ENCODE measurements around the gene DIP2A.
"Not testable (repeated sequence)": the region's sequence is repeated elsewhere in the genome, so short reads cannot be mapped to it uniquely, and the experiment has no call there.

Gene DIP2A

DNA sequence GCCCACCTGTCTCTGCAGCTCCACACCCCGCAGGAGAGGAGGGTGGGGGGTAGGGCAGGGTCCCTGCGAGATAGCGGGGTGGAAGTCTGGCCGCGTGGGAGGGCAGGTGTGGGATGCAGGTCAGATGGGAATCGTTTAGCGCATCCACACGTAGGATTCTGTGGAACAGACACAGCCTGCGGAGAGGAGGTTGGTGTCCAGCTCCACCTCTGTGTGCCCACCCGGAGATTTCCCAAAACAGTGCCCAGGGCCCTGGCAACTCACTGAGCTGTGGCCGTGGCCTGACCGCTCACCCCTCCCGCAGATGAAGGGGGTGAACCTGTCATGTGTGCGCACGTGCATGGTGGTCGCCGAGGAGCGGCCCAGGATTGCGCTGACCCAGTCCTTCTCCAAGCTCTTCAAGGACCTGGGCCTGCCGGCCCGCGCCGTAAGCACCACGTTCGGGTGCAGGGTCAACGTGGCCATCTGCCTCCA, 99.3 kb downstream of the DIP2A start:
- DNase-seq = no peak

DNA sequence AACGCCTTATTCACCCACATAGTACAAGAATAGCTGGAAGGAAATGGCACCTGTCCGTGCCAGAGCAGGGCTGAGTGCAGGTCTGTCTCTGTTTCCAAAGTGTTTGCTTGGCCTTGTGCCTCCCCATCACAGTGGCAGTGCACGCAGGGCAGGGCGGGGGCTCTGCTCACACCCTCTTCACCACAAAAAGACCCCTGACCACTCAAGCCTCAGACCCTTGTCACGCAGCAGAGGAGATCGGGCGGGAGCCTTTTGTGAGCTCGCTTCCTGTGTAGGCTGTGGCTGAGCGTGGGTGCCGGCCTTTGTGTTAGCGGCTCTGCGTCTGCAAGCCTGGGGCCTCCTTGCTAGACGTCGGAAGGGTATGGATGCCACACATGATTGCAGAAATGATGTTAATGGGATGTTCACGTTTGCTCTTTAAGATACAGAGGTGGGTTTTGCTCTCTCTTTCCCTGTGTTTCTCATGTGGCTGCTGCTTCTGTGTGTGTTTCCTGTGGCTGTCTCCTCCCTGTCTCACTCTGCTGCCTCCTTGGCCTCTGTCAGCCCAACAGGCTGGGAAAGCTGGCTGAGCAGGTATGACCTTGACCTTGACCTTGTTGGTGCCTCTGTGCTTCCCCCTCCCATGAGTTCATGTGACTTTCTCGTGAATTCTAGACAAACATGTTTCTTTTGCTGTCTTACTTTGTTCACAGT, 100.7 kb downstream of the DIP2A start:
- no peak for DNase-seq

DNA sequence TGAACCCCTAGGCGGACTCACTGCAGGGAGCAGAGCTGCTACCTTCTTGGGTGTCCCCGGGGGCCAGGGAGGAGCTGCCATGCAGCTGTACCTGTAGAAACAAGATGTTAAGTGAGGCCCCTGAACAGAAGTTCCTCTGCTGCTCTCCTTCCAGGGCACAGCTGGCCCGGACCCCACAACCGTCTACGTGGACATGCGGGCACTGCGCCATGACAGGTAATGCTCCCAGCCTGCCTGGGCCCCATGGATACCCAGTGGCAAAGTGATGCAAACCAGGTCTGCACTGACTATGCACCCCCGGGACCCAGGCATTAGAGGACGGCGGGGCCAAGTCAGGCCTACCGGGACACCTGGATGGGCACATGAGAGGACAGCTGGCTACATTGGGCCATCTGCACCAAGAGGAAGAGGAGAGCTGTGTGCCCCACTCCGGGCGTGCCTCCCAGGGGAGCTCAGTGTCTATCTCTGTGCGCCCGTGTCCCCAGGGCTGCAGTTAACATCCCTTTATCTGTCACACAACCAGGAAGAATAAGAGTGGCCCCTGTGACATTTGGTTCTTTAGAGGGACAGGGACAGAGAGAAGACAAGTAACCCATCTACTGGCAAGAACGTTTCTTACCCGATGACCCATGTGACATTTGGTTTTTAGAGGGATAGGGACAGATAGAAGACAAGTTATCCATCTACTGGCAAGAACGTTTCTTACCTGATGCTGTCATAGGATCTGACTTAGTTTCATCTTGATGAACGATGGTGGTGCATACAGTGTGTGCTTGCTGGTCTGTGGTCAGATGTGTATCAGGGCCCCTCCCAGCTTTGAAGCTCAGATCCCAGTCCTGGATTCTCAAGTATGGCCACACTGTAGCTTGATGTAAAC, 102.1 kb downstream of the DIP2A start:
- no peak for DNase-seq

DNA sequence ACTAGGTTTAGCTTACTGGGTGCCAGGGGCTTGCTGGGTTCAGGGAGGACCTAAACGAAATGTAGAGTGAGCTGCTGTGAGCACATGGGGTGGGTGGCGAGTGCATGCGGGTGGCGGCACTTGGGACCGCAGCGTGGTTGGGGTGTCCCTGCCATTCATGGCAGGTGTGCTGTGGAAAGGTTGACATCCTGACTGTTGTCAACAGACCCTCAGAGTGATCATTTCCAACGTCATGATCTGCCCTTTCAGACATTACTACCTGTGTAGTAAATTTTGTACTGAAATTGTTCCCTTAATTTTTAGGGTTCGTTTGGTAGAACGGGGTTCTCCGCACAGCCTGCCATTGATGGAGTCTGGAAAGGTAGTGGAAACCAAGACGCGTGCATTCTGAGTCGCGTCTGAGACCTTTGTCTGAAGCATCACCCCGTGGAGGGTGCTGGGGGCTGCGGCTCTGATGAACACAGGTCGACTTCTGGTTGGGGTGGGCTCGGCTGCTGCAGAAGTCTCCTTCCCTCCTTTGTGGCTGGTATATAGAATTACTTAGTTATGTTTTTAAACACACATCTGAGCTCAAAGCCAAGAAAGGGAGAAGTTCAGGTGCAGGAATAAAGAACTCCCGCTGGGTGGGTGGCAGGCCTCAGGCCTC, 102.9 kb downstream of the DIP2A start:
- no peak for DNase-seq

DNA sequence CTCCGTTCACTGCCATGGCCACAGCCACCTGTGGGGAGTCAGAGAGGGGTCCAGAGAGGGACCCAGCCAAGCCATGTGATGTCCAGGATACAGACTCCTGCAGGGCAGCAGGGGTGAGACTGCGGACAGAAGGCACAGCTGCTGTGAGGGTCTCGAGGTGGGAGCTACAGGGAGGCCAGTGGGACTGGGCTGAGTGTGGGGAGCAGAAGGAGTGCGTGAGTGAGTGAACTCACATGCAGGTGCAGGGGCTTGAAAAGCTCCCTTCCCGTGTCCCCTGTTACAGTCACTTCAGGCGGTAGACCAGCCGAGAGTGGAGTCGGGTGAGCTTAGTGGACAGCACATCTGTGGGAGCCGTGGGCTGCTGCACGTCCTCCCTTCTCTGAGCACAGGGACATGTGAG, 103.8 kb downstream of the DIP2A start:
- DNase-seq = no peak

DNA sequence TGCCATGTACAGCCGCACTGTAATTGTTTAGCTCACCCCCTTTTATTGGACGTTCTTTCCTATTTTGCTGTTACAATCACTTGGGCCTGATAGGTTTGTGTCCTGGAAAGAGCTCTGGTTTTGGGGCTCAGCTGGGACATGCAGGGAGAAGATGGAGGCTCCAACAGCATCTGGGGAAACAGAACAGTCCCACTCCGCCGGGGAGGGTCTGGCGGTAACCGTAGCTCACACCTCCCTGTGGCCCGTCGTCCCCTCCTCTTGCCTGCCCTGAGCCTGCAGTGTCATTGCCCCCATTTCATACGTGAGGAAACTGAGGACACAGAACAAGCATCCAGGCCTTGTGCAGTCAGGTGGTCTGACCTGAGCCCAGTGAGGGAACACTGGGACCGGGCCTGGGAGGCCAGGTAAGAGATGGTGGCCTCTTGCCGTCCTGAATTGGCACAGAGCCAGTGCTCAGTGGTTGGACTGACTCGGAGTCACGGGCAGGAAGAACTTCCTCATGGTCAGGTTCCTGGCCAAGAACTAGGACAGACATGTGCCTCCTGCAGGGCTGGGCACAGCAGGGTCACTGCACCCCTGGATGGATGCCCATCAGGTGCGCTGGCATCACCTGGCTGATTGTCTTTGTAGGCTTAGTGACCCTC, 104.4 kb downstream of the DIP2A start:
- DNase-seq = no peak

DNA sequence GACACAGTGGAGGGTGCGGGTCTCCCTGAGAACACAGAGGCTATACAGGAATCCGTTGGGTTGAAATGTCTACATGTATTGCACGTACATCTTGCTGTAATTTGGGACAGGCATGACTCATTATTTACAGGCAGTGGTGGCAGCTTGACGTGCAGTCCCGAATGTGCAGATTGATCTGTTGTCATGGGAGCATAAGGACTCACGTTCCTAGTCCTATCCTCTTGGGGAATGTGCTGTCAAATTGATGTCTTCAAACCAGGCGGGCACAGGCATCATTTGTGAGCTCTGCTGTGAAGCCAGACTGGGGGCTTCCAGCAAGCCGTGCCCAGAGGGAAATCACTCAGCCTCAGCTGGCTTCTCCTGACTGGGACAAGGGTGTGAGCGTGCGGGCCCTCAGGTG, 105.7 kb downstream of the DIP2A start:
- no peak for DNase-seq

DNA sequence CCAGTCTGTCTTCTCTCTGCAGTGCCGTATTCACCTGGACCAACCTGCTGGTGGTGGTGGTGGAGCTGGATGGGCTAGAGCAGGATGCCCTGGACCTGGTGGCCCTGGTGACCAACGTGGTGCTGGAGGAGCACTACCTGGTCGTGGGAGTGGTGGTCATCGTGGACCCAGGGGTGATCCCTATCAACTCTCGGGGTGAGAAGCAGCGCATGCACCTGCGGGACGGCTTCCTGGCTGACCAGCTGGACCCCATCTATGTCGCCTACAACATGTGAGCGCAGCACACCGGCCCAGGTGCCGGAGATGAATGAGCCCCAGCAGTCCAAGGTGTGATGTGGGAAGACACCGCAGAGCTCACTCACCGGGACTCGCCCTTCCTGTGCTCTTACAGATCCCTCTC, 108.7 kb downstream of the DIP2A start:
- DNase-seq = no peak

DNA sequence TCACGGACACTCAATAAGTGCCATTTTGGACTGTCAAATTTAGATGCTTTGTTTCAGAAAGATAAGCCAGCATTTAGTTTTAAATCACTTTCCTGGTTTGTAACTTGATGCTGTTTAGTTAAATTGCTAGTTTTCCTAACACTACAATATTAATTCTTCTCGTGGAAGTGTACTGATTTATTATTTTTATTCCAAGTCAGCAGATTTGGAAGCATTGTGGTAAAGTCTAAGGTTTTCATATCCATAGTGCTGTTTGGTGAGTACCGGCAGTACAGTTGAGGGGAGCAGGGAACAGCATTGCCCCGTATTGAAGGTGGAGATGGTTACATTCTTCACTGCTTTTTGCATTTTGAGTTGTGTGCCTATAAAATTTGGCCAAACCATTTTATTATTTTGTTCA, 109.9 kb downstream of the DIP2A start:
- DNase-seq = no peak

DNA sequence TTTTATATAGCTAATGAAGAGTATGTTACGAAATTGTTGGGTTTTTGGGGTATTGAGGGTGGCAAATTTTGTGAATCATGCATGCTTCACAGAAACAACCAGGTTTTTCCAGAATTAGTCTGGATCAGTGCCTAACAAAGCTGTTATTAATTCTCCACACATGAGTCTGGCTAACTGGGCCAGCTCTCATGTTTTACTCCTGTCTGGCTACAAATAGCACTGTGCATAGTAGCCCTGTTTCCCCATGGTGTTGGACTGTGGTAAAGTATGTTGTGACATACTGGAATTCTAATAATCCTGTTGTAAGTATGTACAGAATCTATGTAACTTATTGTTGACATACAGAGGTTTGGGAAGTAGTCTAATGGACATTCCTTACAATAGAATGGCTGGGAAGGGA, 110.4 kb downstream of the DIP2A start:
- no peak for DNase-seq

DNA sequence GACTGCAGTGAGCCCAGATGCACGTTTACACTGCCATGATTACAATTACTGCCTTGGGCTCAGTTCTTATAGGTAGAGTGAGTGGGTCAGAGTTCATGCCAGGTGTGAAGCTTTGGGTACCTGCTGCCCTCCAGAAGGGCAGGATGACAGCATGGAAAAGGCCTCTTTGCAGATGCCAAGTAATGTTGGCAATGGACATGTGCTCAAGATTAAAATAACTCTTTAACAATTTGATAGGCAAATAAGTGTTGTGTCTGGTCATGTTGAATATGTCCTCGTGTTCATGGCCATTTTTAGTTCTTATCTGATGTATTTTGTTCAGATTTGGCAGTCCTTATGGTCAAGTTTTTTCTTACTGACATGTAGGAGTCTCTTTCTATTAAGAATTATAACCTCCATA, 111.4 kb downstream of the DIP2A start:
- DNase-seq = no peak

DNA sequence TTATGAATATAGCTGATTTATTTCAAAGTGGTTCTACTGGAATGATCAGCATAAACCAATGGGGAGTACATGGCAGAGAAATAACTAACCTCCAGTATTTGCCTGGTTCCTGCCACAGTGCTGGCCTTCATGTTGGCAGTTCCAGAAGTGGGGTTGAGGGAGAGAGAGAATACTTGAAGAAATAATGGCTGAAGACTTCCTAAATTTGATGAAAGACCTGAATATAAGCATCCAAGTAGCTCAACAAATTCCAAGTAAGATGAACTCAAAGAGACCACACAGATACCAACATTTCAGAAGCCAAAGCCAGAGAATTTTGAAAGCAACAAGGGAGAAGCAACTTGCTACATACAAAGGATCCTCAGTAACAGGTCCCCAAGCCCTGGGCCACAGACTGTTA, 111.9 kb downstream of the DIP2A start:
- DNase-seq = no peak

DNA sequence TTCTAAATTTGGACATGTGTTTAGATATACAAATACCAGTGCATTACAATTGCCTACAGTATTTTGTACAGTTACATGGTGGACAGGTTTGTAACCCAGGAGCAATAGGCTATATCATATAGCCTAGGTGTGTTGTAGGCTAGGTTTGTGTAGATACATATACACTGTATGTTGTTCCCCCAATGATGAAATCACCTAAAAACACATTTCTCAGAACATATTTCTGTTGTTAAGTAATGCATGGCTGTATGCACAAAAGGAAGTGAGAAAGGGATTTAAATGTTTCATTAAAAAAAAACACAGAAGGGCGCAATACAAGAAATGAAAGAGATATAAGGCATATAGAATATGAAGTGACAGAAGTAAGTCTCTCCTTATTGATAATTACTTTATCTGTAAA, 114.2 kb downstream of the DIP2A start:
- no peak for DNase-seq

DNA sequence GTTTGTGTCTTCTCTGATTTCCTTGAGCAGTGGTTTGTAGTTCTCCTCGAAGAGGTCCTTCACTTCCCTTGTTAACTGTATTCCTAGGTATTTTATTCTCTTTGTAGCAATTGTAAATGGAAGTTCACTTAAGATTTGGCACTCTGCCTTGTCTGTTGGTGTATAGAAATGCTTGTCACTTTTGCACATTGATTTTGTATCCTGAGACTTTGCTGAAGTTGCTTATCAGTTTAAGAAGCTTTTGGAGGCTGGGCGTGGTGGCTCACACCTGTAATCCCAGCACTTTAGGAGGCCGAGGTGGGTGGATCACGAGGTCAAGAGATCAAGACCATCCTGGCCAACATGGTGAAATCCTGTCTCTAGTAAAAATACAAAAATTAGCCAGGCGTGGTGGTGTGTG, 119.1 kb downstream of the DIP2A start:
- not testable (repeated sequence) for DNase-seq

DNA sequence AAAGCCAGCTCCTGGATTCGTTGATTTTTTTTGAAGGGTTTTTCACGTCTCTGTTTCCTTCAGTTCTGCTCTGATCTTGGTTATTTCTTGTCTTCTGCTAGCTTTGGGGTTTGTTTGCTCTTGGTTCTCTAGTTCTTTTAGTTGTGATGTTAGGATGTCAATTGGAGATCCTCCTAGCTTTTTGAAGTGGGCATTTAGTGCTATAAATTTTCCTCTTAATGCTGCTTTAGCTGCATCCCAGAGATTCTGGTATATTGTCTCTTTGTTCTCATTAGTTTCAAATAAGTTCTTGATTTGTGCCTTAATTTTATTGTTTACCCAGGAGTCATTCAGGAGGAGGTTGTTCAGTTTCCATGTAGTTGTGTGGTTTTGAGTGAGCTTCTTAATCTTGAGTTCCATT, 120.7 kb downstream of the DIP2A start:
- not testable (repeated sequence) for DNase-seq

DNA sequence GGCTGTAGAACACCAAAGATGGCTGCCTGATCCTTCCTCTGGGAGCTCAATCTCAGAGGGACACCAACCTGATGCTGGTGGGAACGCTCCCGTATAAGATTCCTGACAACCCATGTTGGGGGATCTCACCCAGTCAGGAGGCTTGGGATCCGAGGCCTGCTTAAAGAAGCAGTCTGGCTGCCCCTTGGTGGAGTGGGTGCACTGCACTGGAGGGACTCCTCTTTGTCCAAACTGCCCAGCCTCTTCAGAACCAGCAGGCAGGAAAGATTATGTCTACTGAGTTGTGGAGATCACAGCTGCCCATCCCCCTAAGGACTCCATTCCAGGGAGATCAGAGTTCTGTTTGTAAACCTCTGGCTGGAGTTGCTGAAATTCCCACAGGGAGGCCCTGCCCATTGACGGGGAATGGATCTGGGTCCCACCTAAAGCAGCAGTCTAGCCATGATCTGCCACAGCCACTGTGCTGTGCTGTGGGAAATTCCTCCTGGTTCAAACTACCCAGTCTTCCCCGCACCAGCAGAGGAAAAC, 123.2 kb downstream of the DIP2A start:
- DNase-seq = no peak

DNA sequence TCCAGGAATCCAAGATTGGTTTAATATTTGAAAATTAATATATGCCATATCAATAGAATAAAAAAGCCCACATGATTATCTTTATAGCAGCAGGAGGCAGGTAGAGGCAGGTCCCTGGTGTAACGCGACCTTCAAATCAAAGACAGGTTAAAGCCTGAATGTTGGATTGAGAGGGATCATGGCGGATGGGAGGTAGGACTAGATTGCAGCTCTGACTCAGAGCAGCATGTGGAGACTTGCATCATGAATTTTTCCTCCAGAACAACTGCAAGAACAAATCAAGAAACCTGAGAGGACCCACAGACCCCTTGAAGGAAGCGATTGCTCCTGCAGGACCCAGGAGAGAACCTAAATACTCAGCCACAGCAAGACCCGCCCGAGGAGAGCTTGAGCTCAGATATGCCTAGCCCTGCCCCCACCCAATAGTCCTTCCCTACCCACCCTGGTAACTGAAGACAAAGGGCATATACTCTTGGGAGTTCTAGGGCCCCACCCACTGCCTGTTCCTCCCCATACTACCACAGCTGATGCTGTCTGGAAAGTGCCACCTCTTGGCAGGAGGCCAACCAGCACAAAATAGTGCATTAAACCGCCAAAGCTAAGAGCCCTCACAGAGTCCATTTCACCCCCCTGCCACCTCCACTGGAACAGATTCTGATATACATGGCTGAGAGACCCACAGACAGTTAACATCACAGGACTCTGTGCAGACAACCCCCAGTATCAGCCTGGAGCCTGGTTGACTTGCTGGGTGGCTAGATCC, 126.7 kb downstream of the DIP2A start:
- DNase-seq = no peak

DNA sequence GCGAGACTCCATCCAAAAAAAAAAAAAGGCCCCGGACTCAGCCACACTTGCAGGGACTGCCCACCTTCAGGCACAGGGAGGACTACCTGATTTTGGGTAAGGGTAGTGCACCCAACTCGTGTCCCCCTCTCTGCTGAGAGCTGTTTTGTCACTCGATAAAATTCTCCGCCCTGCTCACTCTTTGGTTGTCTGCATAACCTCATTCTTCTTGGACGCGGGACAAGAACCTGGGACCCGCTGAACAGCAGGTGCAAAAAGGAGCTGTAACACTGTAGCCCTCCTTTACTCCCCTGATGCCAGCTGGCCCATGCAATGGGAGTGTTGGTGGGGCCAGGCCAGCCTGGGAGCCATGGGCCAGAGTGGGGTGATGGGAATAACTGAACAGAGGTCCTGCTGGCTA, 135.6 kb downstream of the DIP2A start:
- DNase-seq = no peak

DNA sequence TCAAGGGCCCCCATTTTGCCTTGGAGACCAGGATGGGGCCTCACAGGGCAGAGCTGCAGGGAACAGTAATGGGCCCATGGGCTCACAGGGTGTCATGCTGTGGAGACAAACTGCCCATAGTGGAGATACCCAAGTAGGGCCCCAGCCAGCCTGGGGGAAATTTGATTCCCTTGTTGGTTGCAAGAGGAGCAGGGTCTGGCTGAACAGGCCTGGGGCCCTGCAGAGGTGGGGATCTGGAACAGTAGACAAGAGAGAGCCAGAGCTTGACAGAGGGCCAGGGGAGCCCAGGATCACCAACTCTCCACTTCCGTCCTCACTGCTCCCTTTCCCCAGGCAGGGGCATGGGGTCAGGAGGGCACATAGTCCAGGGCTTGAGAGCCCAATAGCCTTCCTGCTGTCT, 137.5 kb downstream of the DIP2A start:
- no peak for DNase-seq

DNA sequence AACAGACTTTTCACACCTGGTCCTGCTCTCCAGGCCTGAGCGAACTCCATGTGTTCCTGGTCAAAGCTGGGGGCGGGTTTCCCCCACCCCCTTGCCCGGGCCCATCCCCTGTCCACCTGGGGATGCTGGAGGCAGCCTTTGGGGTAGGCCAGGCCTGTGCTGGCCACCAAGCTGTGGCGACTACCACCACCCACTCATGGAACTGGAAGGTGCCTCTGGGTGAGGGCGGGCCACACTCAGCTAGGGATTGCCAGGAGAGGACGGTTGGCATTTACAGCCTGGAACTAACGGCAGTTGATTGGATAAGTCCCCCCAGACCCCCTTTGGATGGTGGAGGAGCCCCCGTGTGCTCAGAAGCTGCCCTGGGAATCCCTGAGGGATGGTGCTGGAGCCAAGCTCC, 138.3 kb downstream of the DIP2A start:
- DNase-seq = no peak

DNA sequence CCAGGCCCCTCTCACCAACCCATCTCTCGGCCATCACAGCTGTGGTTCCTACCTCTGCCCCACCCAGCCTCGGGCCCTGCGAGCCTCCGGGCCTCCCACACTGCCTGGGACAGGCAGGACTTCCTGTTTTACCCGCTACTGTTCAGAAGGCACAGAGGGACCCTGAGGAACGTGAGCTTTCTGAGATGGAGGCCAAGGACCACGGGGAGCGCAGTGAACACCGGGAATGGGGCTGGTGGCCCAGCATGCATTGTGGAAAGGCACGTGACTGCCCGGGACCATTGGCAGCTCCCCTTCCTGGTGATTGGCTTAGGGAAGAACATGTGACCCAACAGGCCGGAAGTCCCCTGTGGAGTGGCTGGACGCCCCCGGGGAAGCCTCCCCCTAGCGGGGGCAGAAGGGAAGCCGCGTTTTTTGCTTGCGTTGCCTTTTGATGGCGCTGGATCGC, 139.2 kb downstream of the DIP2A start:
- DNase-seq = no peak
